GM18868 (cell line): ENCODE results near the gene HOMER2.
"Not testable (repeated sequence)": the region's sequence is repeated elsewhere in the genome, so short reads cannot be mapped to it uniquely, and the experiment has no call there.

Source experiments
- ATAC-seq: cut with Tn5 transposase; IDR thresholded peaks from one replicate; pipeline ENCODE4 v1.9.1; 2021; ENCODE audit warnings: mild to moderate bottlenecking, moderate library complexity; ENCODE audit not compliant: unreplicated experiment

HOMER2 gene

DNA sequence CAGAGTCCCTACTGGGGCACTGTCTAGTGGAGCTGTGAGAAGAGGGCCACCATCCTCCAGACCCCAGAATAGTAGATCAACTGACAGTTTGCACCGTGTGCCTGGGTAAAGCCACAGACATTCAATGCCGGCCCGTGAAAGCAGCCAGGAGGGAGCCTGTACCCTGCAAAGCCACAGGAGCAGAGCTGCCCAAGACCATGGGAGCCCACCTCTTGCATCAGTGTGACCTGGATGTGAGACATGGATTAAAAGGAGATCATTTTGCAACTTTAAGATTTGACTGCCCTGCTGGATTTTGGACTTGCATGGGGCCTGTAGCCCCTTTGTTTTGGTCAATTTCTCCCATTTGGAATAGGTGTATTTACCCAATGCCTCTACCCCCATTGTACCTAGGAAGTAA, 86.5 kb downstream of the HOMER2 start:
- ATAC-seq = not testable (repeated sequence)

DNA sequence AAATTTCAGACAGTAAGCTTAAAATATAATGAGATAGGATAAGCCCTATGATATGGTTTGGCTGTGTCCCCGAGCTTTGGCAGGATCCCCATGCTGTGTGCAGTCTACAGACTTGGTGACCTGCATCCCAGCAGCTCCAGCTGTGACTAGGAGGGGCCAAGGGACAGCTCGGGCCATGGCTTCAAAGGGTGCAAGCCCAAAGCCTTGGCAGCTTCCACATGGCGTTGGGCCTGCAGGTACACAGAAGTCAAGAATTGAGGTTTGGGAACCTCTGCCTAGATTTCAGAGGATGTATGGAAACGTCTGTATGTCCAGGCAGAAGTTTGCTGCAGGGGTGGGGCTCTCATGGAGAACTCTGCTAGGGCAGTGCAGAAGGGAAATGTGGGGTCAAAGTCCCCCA, 86.9 kb downstream of the HOMER2 start:
- ATAC-seq = not testable (repeated sequence)

DNA sequence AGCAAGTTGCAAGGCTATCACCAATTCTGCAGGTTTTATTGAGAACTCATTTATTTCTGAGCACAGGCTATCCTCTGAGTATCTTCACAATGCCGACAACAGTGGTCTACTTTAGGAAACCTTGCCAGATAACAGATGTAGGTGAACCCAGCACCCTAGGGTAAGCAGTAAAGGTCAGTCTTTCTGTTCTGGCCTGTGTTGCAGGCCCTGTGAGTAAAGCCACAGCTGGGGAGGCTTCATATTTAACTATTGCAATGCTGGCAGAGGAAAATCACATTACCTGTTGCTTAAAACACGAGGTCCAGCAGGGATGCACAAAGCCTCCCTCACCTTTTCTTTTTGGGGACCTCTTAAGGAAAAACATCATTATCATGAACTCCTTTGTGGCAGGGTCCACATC, 87.6 kb downstream of the HOMER2 start:
- no peak for ATAC-seq

DNA sequence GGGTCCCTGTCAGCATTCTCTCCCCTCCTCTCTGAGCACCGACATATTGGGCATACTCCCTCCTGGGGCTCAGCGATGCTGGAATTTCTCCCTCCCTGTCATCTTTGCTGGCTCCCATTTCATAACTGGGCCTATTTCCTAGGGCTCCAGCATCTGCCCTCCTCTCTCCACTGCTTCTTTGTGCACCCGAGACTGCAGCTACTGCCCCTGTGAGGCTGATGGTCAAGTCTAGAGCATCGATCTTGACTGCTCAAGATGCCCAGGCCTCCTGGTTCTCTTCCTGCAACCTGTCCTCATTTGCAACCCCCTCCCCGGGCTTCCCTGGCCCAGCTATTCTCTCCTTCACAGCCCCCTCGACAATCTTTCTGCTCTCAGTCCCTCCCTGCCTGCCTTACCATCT, 89.6 kb downstream of the HOMER2 start:
- ATAC-seq = no peak

DNA sequence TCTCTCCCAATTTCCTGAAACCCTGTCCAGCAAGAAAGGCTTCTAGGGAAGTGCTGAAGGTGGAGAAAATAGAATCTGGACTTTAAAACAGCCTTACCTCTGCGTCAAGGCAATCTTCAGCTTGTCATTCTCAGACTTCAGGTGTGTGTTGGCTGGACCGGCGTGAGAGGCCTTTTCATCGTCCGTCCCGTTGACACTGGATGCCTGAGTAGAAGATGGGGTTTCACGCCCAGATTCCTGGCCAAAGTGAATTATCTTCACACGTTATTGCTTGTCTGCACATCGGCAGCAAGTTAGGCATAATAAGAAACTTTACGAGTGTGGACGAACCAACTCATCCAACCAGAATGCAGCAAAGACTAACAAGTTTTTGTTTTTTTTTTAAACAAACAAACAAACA, 93.6 kb downstream of the HOMER2 start:
- no peak for ATAC-seq

DNA sequence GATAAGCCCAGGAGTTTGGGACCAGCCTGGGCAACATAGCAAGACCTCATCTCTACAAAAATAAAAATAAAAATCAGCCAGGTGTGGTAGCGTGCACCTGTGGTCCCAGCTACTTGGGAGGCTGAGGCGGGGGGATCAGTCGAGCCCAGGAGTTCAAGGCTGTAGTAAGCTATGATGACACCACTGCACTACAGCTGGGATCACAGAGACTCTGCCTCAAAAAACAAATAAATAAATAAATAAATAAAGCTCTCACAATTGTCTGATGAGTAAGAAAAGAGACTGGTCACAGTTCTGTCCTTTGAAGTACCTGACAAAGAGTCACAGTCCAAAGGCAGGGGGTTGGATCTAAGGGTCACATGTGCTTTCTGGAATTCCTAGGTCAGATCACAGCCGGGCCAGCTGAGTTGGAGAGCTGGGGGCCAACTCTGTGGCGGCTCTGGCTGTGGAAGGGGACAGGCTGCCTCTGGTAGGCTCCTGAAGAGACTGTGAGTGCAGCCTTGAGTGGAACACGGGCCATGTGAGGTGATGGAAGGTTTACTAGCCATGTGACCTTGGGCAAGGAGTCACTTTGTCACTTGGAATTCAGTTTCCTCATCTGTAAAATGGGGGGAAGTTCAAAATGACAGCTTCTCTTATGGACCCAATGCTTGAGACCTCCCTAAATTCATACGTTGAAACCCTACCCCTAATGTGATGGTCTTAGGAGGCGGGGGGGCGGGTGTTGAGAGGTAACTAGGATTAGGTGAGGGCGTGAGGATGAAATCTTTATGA, 95.9 kb downstream of the HOMER2 start:
- no peak for ATAC-seq

DNA sequence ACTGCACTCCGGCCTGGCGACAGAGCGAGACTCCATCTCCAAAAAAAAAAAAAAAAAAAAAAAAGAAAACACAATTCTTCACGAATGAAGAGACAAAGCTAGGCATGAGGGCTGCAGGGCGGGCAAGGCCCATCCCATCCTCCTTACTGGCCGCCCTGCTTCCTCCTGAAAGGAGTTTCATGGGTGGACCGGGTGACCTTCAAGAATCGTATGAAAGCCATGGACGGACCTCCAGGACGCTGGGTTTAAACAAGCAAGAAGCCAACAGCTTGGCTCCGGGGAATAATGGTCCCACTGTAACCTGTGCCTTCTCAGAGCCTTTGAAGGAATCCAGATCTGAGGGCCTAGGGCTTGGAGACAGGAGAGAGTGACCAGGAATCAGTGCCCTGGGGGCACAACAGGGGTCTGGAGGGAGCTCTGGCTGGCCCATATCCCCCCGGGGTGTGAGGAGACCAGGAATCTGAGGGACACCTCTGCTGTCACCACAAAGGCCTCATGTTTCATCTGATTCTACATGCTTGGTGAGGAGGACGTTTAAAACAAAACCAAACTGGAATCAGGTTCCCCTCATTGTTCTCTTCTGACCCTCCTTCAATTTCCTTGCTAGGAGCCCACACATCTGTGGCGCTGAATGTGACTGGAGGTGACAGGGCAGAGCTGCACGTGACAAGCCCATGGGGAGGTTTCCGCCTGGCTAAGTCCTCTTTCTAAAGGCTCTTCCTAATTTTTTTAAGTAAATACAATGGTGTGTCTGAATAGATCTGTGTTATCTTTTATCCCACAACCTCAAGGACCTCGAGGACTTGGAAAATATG, 97.0 kb downstream of the HOMER2 start:
- ATAC-seq = no peak

DNA sequence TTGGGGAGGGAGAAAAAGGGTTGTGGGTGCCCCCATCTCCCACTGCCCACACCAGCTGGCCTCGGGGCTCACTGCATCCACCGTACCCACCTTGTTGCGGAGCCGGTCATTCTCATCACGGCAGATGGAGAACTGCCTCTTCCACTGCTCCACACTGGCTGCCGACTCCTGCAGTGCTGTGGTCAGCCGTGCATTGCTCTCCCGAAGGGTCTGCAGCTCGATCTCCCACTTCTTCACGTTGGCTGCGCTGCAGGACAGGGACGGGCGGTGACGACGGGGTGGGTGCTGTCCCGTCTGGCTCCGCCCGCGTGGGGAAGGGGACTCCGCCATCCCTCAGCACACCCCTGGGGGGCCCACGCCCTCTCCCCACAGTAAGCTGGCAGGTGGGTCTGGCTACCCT, 98.0 kb downstream of the HOMER2 start:
- no peak for ATAC-seq

DNA sequence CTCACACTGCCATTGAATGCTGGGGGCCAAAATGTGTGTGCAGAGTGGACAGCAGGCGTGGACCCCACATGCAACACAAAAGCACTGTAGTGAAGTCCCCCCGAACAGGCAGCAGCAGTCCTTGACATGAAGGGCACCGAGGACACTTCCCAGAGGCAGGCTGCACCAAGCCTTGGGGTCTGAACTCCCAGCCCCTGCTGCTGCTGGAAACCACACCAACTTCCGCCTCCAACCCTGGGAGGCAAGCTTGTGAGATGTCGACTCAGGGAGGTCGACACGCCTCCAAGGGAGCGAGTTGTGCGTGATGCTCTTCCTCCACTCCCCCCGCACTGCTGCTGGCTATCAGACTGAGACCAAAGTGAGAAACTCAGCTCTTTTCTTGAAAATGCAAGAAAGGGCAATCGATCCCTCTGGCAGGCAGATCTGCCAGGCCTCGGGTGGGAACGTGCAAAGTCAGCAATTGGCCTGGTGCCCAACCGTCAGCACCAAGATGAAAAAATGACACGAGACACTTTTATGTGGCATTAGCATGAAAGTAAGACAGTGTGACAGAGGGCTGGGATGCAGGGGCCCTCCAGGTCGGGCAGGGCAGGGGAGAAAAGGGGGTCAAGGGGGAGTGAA, 99.5 kb downstream of the HOMER2 start:
- ATAC-seq = no peak

DNA sequence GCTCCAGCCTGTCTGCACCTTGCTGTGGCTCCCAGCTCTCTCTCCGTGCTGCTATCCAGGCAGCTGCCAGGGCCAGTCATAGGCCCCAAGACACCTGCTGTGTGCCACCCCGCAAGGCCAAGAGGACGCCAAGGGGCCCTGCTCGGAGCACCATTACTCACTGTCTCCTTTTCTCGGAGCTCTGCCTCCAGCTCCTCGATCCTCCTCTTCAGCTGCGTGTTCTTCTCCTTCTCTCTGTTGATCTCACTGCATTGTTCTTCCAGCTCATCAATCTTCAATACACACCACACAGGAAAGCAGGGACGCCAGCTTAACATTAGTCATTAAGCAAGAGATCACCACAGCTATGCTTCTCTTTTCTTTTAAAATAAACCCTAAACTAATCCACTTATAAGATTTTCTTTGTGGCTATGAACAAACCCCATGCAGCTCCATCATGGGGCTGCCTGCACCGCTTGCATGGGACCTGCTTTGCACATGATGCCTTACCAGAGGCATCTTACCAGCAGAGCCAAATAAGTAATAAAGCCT, 100.5 kb downstream of the HOMER2 start:
- no peak for ATAC-seq

DNA sequence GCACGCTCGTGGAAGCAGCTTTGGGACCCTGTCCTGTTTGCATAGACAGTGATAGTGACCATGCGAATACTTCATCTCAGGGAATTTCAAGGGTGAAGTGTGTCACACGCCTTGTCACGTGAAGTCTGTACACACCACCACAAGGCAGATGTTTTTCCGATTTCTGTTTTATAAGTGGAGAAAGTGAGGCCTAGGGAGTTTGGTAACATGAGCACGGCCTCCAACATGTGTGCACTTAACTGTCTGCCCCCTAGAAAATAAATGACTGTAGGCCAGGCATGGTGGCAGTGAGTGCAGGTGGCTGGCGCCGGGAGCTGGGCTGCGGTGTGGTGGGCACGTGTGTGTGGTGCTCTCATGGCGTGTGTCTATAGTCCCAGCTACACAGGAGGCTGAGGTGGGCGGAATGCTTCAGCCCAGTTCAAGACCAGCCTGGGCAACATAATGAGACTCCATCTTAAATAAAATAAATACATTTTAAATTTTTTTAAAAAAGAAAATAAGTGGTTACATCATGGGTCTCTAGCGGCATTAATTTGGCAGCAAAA, 101.1 kb downstream of the HOMER2 start:
- ATAC-seq = no peak

DNA sequence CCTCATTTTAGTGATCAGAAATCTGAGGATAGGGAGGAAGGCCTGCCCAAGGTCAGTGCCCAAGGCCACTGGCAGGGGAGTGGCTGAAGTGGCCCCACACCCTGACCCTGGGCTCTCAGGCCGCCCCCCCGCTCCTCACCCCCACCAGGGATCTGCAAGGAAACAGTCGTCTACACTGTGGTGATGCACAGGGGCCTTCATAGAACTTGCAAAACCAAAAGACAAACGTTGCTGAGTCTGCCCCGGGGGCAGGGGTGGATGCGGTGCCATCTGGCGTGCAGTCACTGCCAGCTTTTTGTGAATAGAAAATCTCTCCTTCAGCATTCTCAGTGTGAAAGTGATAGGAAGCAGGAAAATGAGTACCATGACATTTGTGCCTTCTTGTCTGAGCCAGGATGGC, 101.8 kb downstream of the HOMER2 start:
- ATAC-seq = no peak

DNA sequence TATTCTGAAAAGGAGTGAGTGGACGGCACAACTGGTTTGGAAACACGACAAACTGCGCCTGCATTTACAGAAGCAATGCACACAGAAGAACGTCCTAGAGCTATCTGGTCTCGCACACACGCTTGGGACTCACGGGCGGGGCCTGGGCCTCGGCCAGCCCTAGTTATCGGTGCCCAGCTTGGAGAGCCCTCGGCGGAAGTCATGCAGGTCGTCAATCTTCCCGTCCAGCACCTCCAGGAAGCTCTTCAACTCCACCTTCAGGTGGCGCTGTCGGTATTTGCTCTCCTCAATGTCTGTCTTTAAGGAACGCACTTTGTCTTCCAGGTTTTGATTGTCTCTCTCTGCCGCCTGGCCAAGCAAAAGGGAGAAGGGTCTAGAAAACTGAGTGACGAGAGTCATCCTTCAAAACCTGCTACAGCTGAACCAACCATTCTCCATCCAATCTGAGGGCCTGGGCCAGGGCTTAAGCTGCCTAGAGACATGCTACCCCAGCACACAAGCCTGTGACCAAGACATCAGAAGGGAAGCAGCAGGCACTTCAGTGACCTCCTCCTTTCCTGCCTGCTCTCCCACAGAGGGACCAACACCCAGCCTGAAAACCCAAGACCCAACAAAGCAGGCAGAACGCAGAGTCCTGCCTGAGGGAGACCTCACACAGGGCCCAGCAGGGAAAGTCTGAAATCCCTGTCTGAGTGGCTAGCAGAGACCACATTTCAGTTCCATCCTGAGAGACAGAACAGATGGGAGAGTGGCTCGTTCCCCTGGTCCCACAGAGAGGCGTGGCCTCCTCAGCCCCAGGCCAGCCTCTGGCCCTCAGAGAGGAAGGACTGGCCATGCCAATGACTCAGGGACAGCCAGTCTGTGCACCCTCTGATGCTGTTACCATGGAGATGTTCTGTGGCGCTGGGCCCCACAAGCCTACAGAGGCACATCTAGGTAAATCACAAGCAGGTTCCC, 102.7 kb downstream of the HOMER2 start:
- peak; percentile 72 for ATAC-seq

DNA sequence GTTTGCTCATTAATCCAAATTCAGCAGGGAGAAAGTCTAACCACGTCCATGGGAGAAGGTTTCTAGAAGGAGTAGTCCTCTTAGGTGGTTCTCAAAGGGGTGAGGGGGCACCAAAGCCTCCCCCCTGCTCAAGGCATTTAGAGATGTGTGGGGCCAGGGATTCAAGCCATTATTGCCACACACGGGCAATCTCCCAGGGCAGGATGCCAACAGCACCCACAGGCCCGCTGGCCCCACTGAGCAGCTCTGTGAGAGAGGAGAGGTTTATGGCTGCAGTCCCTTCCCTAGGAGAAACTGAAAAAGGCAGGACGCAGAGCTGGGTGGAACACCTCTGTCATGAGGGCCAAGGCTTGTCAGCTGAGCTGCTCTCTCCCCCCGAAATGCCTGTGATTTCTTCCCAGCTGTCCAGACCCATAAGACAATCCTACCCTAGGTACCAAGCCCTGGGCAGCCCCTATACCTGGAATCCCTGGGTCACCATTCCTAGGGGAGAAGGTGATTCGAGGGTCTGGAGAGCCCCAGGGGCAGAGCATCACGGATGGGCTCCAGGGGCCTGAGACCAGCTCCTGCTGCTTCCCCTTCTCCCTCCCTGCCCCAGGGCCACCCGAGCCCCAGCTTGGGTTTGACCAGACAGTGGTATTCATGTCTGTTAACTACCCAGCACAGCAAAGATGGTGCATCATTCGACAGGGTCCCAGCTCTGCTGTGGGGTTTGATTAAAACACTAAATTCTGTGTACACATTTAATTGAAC, 104.1 kb downstream of the HOMER2 start:
- no peak for ATAC-seq

DNA sequence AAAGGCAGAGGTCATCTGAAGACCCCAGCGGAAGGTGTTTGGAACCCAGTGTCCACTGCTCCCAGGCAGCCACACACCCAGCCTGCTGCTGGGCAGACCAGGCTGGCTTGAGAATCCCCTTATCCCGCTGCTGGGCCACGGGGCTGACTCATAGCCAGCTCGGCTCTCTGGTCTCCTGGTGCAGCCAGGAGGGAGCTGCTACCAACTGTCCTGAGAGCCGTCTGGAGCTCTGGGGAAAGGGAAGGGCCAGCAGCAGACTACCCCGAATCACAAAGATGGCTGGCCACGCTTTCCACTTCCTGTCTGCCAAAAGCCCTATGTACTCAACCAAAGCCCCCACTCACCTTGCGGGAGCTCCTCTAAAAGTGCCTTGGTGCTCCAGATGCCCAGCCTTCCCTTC, 104.8 kb downstream of the HOMER2 start:
- ATAC-seq = no peak

DNA sequence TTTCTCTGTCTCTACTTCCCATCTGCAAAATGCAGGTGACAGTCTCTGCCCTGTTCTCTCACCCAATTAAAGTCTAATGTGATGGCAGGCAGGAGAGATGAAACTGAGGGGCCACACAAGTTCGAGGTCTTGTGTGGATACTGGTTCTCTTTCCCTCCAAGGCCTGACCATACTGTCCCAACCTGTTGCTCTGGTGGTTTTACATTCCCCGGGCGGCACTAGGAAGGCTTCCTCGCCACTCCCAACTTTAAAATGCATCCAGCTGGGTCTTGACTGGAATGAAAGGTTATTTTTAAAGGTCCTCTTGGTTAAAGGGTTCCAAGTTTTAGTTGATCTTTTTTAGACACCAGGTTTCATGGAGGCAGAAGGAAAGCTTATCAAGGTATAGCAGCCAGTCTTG, 105.9 kb downstream of the HOMER2 start:
- no peak for ATAC-seq

DNA sequence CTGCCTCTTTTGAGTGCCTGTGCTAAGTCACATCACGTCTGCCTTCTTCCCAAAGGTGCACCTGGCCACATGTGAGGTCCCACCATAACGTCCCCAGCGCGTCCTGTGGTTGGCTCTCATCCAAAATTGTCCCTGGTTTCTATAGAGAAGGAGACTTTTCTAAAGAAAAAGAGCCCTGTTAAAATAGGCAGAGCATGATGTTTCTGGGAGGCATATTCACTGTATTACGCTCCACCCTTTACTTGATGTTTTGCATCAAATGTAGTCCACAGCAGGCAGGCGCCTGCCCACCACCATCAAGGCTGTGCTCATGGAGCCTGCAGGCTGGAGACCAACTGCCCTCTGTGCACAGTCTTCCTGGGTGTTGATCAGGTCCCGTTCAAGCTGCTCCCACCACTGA, 106.8 kb downstream of the HOMER2 start:
- no peak for ATAC-seq

DNA sequence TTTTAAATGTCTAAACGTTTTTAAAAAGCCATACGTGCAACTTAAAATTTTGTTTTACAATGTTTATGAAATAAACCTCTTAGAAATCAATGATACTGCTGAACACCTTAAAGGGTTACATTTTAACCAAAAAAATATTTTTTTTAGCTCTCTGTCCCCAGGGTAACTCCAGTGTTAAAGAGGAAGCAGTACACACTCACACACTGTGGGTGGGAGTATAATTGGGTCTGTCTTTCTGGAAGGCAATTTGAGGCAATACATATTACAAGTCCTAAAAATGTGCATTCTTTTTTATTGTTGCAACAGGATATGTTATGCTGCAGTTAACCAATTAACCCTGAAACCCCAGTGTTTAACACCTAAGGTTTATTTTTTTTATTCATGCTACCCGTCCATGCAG, 109.0 kb downstream of the HOMER2 start:
- no peak for ATAC-seq

DNA sequence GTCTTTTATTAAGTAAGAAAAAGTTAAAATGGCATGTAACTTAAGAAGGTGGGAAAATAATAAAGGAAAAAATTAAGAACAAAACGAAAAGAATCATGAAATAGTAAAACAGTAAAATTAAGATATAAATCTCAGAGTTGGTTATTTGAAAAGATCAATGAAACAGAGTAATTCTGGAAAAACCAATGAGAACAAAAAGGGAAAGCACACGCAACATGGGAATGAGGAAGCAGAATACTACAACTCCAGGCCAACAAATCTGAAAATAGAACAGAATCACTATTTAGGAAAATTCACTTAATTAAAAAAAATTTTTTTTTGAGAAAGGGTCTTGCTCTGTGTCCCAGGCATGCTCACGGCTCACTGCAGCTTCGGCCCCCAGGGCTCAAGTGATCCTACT, 112.4 kb downstream of the HOMER2 start:
- ATAC-seq = no peak

DNA sequence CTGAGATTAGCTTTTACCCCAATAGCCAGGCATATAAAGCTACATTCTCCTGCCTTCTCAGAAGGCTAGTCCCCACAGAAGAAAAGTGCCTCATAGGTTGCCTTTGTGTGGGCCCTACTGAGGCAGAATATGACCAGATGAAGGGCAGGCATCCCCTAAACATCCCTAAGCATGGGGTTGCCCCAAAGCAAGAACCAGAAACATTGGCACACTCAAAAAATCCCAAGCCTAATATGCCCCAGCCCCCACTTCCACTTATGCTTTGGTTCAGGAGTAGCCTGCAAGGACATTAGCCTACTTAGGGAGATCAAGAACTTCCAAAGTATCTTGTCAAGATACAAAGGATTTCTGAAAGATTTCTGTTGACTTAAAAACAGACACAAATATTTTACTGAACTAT, 113.4 kb downstream of the HOMER2 start:
- ATAC-seq = no peak
